Liver (tissue), 3 donors: ENCODE measurements around the gene ZNF157.

Source experiments
- ATF3 ChIP-seq: IDR thresholded peaks from 2 replicates; pipeline ENCODE4 v1.6.1; 2016; ENCODE audit warnings: antibody characterized with exemption
- CTCF ChIP-seq: fragments of 150-350 bp; IDR thresholded peaks from 2 replicates; pipeline ENCODE4 v1.5.1; 2017; ENCODE audit warnings: improper control_type of control experiment, low read depth, low read length; ENCODE audit not compliant: missing input control
- EGR1 ChIP-seq, 2 donors: IDR thresholded peaks; 2 replicates each; pipeline ENCODE4 v1.6.1; 2016 to 2018; ENCODE audit warnings: antibody characterized with exemption in 2 of 2, low read depth in 2 of 2
- FOXA1 ChIP-seq: IDR thresholded peaks from 2 replicates; pipeline ENCODE4 v1.6.1; 2016; ENCODE audit warnings: antibody characterized with exemption
- JUND ChIP-seq, 2 donors: IDR thresholded peaks; 2 replicates each; pipeline ENCODE4 v1.6.1; 2016; ENCODE audit warnings: antibody characterized with exemption in 2 of 2
- RAD21 ChIP-seq, 2 donors: IDR thresholded peaks; 2 replicates each; pipeline ENCODE4 v1.6.1; 2016; ENCODE audit warnings: antibody characterized with exemption in 2 of 2, mild to moderate bottlenecking in 2 of 2
- REST ChIP-seq: IDR thresholded peaks from 2 replicates; pipeline ENCODE4 v1.6.1; 2016; ENCODE audit warnings: antibody characterized with exemption, mild to moderate bottlenecking
- SP1 ChIP-seq: IDR thresholded peaks from 2 replicates; pipeline ENCODE4 v1.6.1; 2018; ENCODE audit warnings: antibody characterized with exemption, mild to moderate bottlenecking
- TAF1 ChIP-seq: conservative IDR thresholded peaks from 2 replicates; pipeline ENCODE4 v1.6.1; 2016; ENCODE audit warnings: antibody characterized with exemption, mild to moderate bottlenecking
- ZBTB33 ChIP-seq: IDR thresholded peaks from 2 replicates; pipeline ENCODE4 v1.6.1; 2016; ENCODE audit warnings: antibody characterized with exemption
- TF ChIP-seq, protein P1 (sequence below): IDR thresholded peaks from 2 replicates; pipeline ENCODE4 v1.6.1; 2016; ENCODE audit warnings: antibody characterized with exemption
- donor health status: healthy.
- donor health status: healthy.

DNA sequence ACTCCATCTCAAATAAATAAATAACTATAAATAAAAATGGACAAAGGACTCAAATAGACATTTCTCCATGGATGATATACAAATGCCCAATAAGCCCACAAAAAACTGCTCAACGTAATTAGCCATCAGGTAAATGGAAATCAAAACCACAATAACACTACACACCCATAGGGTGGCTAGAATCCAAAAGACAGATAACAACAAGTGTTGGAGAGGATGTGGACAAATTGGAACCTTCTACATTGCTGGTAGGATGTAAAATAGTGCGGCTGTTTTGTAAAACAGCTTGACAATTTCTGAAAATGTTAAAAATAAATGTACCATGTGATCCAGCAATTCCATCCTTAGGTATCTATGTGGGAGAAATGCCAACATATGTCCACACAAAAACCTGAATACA, 52.1 kb downstream of the ZNF157 start:
- TF ChIP-seq ZBTB33 (no peak), CTCF (no peak), FOXA1 (no peak), SP1 (no peak), EGR1 (IDR thresholded peaks at IDR 0.05; ENCODE audit: low read depth in 2 of 2) (no peak), TAF1 (no peak), RAD21 (IDR thresholded peaks at IDR 0.05) (no peak), JUND (IDR thresholded peaks at IDR 0.05) (no peak), ATF3 (no peak), REST (no peak)
- TF ChIP-seq, protein P1, sequence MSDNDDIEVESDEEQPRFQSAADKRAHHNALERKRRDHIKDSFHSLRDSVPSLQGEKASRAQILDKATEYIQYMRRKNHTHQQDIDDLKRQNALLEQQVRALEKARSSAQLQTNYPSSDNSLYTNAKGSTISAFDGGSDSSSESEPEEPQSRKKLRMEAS: no peak
